K562 (cell line): Measurements from ENCODE around the gene TPCN1. TPM values are rescaled to one million over a fixed set of nuclear protein-coding genes. Genes with fewer than 3 reads are reported as not detected.

Source experiments
- AFF1 ChIP-seq, 2 experiments: fragments of 450-650 bp; IDR thresholded peaks; 2 replicates each; pipeline ENCODE4 v1.6.1; 2018; ENCODE audit warnings: mild to moderate bottlenecking in 2 of 2, low read depth in 1 of 2; ENCODE audit not compliant: partially characterized antibody in 2 of 2
- CHD2 ChIP-seq: IDR thresholded peaks from 2 replicates; pipeline ENCODE4 v1.6.1; 2011; ENCODE audit warnings: low read depth, low read length
- HNRNPK ChIP-seq: fragments of 200-400 bp; formaldehyde crosslinking; IDR thresholded peaks from one replicate; pipeline ENCODE4 v1.6.1; 2018; ENCODE audit warnings: mild to moderate bottlenecking, low read depth, low read length; ENCODE audit not compliant: poor library complexity, severe bottlenecking
- HNRNPL ChIP-seq: fragments of 200-400 bp; formaldehyde crosslinking; IDR thresholded peaks from 2 replicates; pipeline ENCODE4 v1.6.1; 2017; ENCODE audit warnings: low read depth, mild to moderate bottlenecking, low read length
- IRF9 ChIP-seq: fragments of 450-650 bp; IDR thresholded peaks from 2 replicates; pipeline ENCODE4 v1.6.1; 2016; ENCODE audit warnings: missing biosample characterization, missing genetic modification characterization
- NFYB ChIP-seq: IDR thresholded peaks from 2 replicates; pipeline ENCODE4 v1.6.1; 2011; ENCODE audit warnings: mild to moderate bottlenecking, moderate library complexity; ENCODE audit not compliant: insufficient read length; ENCODE audit errors: extremely low read depth
- NR2C1 ChIP-seq, 2 experiments: fragments of 450-650 bp; IDR thresholded peaks; 2 replicates each; pipeline ENCODE4 v1.6.1; 2017; ENCODE audit warnings: mild to moderate bottlenecking in 2 of 2, antibody characterized with exemption in 1 of 2, inconsistent platforms in 1 of 2, missing compliant biosample characterization in 1 of 2, missing genetic modification characterization in 1 of 2
- POLR2A ChIP-seq: fragments of 450-650 bp; conservative IDR thresholded peaks from 2 replicates; pipeline ENCODE4 v1.6.1; 2016
- RBBP5 ChIP-seq: fragments of 200-600 bp; sonication (generic); IDR thresholded peaks from 2 replicates; pipeline ENCODE4 v1.6.1; 2012; ENCODE audit warnings: borderline replicate concordance, mild to moderate bottlenecking, low read length, control low read depth, inconsistent platforms; ENCODE audit not compliant: insufficient read depth, poor library complexity, severe bottlenecking
- ZNF609 ChIP-seq: sonication (generic); formaldehyde crosslinking; IDR thresholded peaks from 2 replicates; pipeline ENCODE4 v1.8.1; 2023; ENCODE audit warnings: missing genetic modification reagents, mild to moderate bottlenecking, borderline replicate concordance
- polyA plus RNA-seq, 8 experiments: library from polyadenylated mRNA; depleted of rRNA in 4 of 8; stranded (reverse) in 5 of 8; unstranded in 3 of 8; fragments of >200 nt; fragmentation: Nextera tagmentation in 2 of 8; fragmentation: Illumina TruSeq in 1 of 8; extraction: Ambion mirVana in 2 of 8; extraction: Trizol in 1 of 8; gene quantifications; 2 replicates each; pipeline versions ENCODE4 v1.2.1 to v1.2.3, GENCODE V29; 2011 to 2014; ENCODE audit warnings: inconsistent platforms in 1 of 8, missing spikeins in 1 of 8
- total RNA-seq, 7 experiments: library from RNA; depleted of rRNA in 6 of 7; stranded (reverse); fragments of >200 nt in 6 of 7; fragmentation: Illumina TruSeq in 2 of 7; extraction: Trizol in 2 of 7; gene quantifications; 2 replicates each; pipeline versions ENCODE4 v1.2.1 to v1.2.3, GENCODE V29; 2011 to 2021; ENCODE audit warnings: low replicate concordance in 1 of 7

TPCN1 gene
- total and polyA plus RNA-seq, 9 of the 15 experiments (the other 6 are each of a cell fraction or from before 2014, with no cell fraction given), result 0.80 to 23.8 (median 7.4) TPM

GRCh38 chr12:113221181-113221996 is at the start of gene TPCN1 (continued):
- TF ChIP-seq NFYB (peak; percentile 90), AFF1 (IDR thresholded peaks at IDR 0.05; ENCODE audit: low read depth in 1 of 2, partially characterized antibody in 2 of 2) (peak in 1 of 2 experiments; percentile 12), IRF9 (tag) (no peak), HNRNPL (peak; percentile 80), HNRNPK (peak; percentile 40), CHD2 (peak; percentile 84), NR2C1 (IDR thresholded peaks at IDR 0.05) (peak; percentile 93), NR2C1 (tag; IDR thresholded peaks at IDR 0.05) (peak; percentile 95), POLR2A (peak; percentile 89), RBBP5 (peak; percentile 41), ZNF609 (no peak)
